GM08714 (cell line): ENCODE results near the gene ZFAND3.
"Not testable (repeated sequence)": the region's sequence is repeated elsewhere in the genome, so short reads cannot be mapped to it uniquely, and the experiment has no call there.

ENCODE experiments used
- H3K4me3 ChIP-seq: fragments of 200-500 bp; sonication (Bioruptor generic); 2 replicates; pipeline ENCODE4 v1.5.1; 2014; ENCODE audit warnings: mild to moderate bottlenecking, low read length, inconsistent platforms
- ZNF274 ChIP-seq: IDR thresholded peaks from 2 replicates; pipeline ENCODE4 v1.6.1; 2012; ENCODE audit warnings: mild to moderate bottlenecking, low read depth, low read length

Gene ZFAND3

GRCh38 chr6:37877373-37878149, 58.0 kb downstream of the ZFAND3 start:
- no peak overlapping the region for H3K4me3 ChIP-seq
- no peak for TF ChIP-seq ZNF274

GRCh38 chr6:37878150-37878710, 58.7 kb downstream of the ZFAND3 start:
- TF ChIP-seq ZNF274, result no peak
- no peak overlapping the region for H3K4me3 ChIP-seq

- not testable (repeated sequence) for H3K4me3 ChIP-seq
Observed at GRCh38 chr6:37880602-37881001, 61.1 kb downstream of the ZFAND3 start.

- H3K4me3 ChIP-seq, result no peak overlapping the region
- TF ChIP-seq ZNF274, result no peak
Observed at GRCh38 chr6:37882292-37882691, 62.8 kb downstream of the ZFAND3 start.

- no peak for TF ChIP-seq ZNF274
- no peak overlapping the region for H3K4me3 ChIP-seq
Observed at GRCh38 chr6:37882724-37883413, 63.3 kb downstream of the ZFAND3 start.

- TF ChIP-seq ZNF274, result no peak
- no peak overlapping the region for H3K4me3 ChIP-seq
Observed at GRCh38 chr6:37884548-37884947, 65.0 kb downstream of the ZFAND3 start.

GRCh38 chr6:37889051-37889450, 69.5 kb downstream of the ZFAND3 start:
- H3K4me3 ChIP-seq, result no peak overlapping the region
- no peak for TF ChIP-seq ZNF274

- TF ChIP-seq ZNF274, result no peak
- H3K4me3 ChIP-seq, result no peak overlapping the region
Observed at GRCh38 chr6:37889486-37889885, 70.0 kb downstream of the ZFAND3 start.

- TF ChIP-seq ZNF274, result no peak
- no peak overlapping the region for H3K4me3 ChIP-seq
Observed at GRCh38 chr6:37891072-37891471, 71.5 kb downstream of the ZFAND3 start.

- no peak for TF ChIP-seq ZNF274
Observed at GRCh38 chr6:37893257-37893656, 73.7 kb downstream of the ZFAND3 start.

GRCh38 chr6:37893734-37894133, 74.2 kb downstream of the ZFAND3 start:
- not testable (repeated sequence) for H3K4me3 ChIP-seq

More at GRCh38 chr6:37893257-37893656, 73.7 kb downstream of the ZFAND3 start:
- H3K4me3 ChIP-seq, result no peak overlapping the region

GRCh38 chr6:37894585-37894984, 75.1 kb downstream of the ZFAND3 start:
- TF ChIP-seq ZNF274, result no peak

GRCh38 chr6:37897321-37897720, 77.8 kb downstream of the ZFAND3 start:
- TF ChIP-seq ZNF274, result no peak
- H3K4me3 ChIP-seq, result no peak overlapping the region

More at GRCh38 chr6:37894585-37894984, 75.1 kb downstream of the ZFAND3 start:
- no peak overlapping the region for H3K4me3 ChIP-seq

GRCh38 chr6:37897818-37898515, 78.4 kb downstream of the ZFAND3 start:
- TF ChIP-seq ZNF274, result no peak
- H3K4me3 ChIP-seq, result no peak overlapping the region
